Left lung (tissue), 10 donors: ENCODE data around the gene CCDC40. TPM values are rescaled to one million over a fixed set of nuclear protein-coding genes. Genes with fewer than 3 reads are reported as not detected.

Source experiments
- ATAC-seq: fragments of 200-7000 bp; cut with Tn5 transposase; one replicate; pipeline ENCODE4 v1.9.1; 2020; ENCODE audit warnings: moderate library complexity
- DNase-seq, 4 donors: peaks; one replicate each; pipeline ENCODE4 v3.0.0-alpha.2; 2013 to 2020
- H3K27ac ChIP-seq, 2 donors: fragments of 200-600 bp; sonication (generic) in 1 of 2; one replicate each; pipeline versions ENCODE4 v1.5.0 to v1.8.0; 2020 to 2021
- H3K27me3 ChIP-seq, 2 donors: fragments of 200-600 bp; sonication (generic) in 1 of 2; one replicate each; pipeline versions ENCODE4 v1.5.0 to v1.8.0; 2020 to 2021
- H3K36me3 ChIP-seq, 2 donors: fragments of 200-600 bp; sonication (generic) in 1 of 2; one replicate each; pipeline versions ENCODE4 v1.5.0 to v1.8.0; 2020 to 2021
- H3K4me1 ChIP-seq, 2 donors: fragments of 200-600 bp; one replicate each; pipeline ENCODE4 v1.8.0; 2021
- H3K4me3 ChIP-seq, 2 donors: fragments of 200-600 bp; sonication (generic) in 1 of 2; one replicate each; pipeline versions ENCODE4 v1.5.0 to v1.8.0; 2020 to 2021; ENCODE audit warnings: mild to moderate bottlenecking in 1 of 2
- H3K9me3 ChIP-seq, 2 donors: fragments of 200-600 bp; sonication (generic) in 1 of 2; one replicate each; pipeline versions ENCODE4 v1.5.0 to v1.8.0; 2020 to 2021
- intact Hi-C, 2 donors: fragments of 100-400 bp; cut with DNase I; formaldehyde crosslinking; loops; one replicate each; pipeline versions ENCODE4 v1.11.2 to v1.14.2; 2022
- polyA plus RNA-seq, 6 donors: library from polyadenylated mRNA; unstranded; fragments of 120-200 nt; gene quantifications; one replicate each; pipeline ENCODE4 v1.2.1, GENCODE V29; 2013; ENCODE audit not compliant: insufficient read length in 6 of 6
- total RNA-seq, 2 donors: library from RNA; stranded (reverse); fragmentation: NEBNext Ultra II Directional; extraction: Animal tissue kit (Norgen Biotek cat#: 25700); gene quantifications; one replicate each; pipeline ENCODE4 v1.2.1, GENCODE V29; 2021
- TF ChIP-seq, protein P1 (sequence below), 2 donors: fragments of 200-600 bp; sonication (generic) in 1 of 2; IDR thresholded peaks; one replicate each; pipeline versions ENCODE4 v1.5.0 to v1.8.0; 2021; ENCODE audit warnings: antibody characterized with exemption in 2 of 2
- donor health status: DM: no; HTN: yes; CAD: no.
- donor health status: DM: no; HTN: no; CAD: no.

Gene CCDC40
- total and polyA plus RNA-seq, 8 donors: 8.0 to 15.2 (median 11.5) TPM

DNA sequence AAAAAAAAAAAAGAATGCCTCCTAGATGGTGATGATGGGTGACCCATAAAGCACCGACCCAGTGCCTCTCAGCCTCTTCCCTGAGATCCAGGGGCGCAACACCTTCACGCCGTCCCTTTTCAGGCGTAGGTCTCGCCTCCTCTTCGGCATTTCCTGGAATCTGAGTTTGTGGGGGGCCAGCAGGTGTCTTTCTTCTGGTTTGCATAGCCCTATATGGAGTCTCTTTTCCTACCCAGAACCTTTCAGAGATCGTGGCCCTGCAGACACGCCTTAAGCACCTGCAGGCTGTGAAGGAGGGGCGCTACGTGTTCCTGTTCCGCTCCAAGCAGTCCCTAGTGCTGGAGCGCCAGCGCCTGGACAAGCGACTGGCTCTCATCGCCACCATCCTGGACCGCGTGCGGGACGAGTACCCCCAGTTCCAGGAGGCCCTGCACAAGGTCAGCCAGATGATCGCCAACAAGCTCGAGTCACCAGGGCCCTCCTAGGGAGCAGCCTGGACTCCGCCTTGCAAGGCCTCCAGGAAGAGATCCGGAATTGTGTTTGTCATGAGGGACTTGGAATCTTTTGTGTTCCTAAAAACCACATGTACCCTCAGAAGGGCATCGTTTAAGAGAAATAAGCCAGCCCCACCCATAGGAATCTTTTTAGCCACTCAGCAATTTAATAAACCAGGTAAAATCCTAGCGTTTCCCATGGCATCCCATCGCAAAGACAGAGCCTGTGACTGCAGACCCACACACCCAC, 63.0 kb downstream of the CCDC40 start:
- DNase-seq (peak in 1 of 4 donors; percentile 55), ATAC-seq (no peak)
- no peaks in the 10 kb centered on the region for H3K27me3 ChIP-seq
- intact Hi-C loops: no loop called here
- TF ChIP-seq, protein P1, sequence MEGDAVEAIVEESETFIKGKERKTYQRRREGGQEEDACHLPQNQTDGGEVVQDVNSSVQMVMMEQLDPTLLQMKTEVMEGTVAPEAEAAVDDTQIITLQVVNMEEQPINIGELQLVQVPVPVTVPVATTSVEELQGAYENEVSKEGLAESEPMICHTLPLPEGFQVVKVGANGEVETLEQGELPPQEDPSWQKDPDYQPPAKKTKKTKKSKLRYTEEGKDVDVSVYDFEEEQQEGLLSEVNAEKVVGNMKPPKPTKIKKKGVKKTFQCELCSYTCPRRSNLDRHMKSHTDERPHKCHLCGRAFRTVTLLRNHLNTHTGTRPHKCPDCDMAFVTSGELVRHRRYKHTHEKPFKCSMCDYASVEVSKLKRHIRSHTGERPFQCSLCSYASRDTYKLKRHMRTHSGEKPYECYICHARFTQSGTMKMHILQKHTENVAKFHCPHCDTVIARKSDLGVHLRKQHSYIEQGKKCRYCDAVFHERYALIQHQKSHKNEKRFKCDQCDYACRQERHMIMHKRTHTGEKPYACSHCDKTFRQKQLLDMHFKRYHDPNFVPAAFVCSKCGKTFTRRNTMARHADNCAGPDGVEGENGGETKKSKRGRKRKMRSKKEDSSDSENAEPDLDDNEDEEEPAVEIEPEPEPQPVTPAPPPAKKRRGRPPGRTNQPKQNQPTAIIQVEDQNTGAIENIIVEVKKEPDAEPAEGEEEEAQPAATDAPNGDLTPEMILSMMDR (IDR thresholded peaks at IDR 0.05): no peak
- H3K9me3 ChIP-seq: no peaks in the 10 kb centered on the region
- H3K27ac ChIP-seq: no peak overlapping the region
- H3K36me3 ChIP-seq: no peaks in the 10 kb centered on the region
- no peak overlapping the region for H3K4me3 ChIP-seq
- H3K4me1 ChIP-seq: peaks cover 7 to 30% of the 10 kb centered on the region in 2 donors

DNA sequence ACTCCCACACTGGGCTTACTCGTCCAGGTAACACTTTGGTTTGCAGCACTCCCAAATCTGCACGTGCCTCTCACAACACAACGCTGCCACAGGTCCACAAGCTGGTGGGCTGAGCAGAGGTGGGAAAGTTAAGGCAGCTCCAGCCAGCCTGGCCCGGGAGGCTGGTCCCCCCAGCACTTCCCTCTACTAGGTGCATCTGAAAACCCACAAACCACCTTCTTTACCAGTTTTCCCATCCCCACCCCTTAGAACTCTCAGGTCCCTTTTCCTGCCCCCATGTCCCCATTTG, 63.5 kb downstream of the CCDC40 start:
- intact Hi-C loops: no loop called here
- ATAC-seq (no peak), DNase-seq (peak in 1 of 4 donors; percentile 50)
- Histone ChIP-seq H3K27me3 (no peaks in the 10 kb centered on the region), H3K36me3 (no peaks in the 10 kb centered on the region), H3K27ac (no peak overlapping the region), H3K9me3 (no peaks in the 10 kb centered on the region), H3K4me1 (peaks cover 7 to 25% of the 10 kb centered on the region in 2 donors), H3K4me3 (no peak overlapping the region)
- TF ChIP-seq, protein P1 (IDR thresholded peaks at IDR 0.05): no peak

DNA sequence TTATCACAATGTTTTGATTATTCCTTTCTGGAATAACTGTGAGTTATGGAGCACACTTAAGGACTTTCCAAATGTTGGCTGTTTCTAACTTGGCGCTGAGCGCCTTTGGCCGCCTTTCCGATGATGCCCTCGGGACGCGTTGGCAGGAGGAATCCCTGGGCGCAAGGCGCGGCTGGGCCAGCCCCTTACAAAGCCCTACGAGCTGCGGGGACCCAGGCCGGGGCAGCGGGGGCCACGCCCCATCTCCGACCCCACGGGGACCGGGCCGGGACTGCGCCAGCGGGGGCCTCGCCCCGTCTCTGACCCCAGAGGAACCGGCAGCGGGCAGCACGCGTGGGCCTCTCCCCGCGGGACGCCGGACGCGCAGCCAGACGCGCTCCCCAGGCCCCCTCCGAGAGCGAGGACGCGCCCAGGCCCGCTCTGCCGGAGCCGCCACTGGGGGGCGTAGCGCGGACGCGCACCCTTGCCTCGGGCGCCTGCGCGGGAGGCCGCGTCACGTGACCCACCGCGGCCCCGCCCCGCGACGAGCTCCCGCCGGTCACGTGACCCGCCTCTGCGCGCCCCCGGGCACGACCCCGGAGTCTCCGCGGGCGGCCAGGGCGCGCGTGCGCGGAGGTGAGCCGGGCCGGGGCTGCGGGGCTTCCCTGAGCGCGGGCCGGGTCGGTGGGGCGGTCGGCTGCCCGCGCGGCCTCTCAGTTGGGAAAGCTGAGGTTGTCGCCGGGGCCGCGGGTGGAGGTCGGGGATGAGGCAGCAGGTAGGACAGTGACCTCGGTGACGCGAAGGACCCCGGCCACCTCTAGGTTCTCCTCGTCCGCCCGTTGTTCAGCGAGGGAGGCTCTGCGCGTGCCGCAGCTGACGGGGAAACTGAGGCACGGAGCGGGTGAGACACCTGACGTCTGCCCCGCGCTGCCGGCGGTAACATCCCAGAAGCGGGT, 64.8 kb downstream of the CCDC40 start, which contains the start of gene GAA:
TSS of gene GAA (plus strand) at position 571 of the 935 bp plus-strand sequence. CDS start 3,006 bp downstream, outside the sequence.
- TF ChIP-seq, protein P1 (IDR thresholded peaks at IDR 0.05): peak; percentile 75 to 89
- DNase-seq (peak; percentile 87 to 97 (median 92)), ATAC-seq (peak; percentile 91)
- Histone ChIP-seq H3K4me1 (peaks cover 7 to 25% of the 10 kb centered on the region in 2 donors), H3K36me3 (no peaks in the 10 kb centered on the region), H3K4me3 (peak within 1 kb of the TSS; percentile 86 to 88), H3K27ac (peak within 1 kb of the TSS; percentile 74 to 89), H3K9me3 (no peaks in the 10 kb centered on the region), H3K27me3 (no peaks in the 10 kb centered on the region)
- intact Hi-C loops: no loop called here

DNA sequence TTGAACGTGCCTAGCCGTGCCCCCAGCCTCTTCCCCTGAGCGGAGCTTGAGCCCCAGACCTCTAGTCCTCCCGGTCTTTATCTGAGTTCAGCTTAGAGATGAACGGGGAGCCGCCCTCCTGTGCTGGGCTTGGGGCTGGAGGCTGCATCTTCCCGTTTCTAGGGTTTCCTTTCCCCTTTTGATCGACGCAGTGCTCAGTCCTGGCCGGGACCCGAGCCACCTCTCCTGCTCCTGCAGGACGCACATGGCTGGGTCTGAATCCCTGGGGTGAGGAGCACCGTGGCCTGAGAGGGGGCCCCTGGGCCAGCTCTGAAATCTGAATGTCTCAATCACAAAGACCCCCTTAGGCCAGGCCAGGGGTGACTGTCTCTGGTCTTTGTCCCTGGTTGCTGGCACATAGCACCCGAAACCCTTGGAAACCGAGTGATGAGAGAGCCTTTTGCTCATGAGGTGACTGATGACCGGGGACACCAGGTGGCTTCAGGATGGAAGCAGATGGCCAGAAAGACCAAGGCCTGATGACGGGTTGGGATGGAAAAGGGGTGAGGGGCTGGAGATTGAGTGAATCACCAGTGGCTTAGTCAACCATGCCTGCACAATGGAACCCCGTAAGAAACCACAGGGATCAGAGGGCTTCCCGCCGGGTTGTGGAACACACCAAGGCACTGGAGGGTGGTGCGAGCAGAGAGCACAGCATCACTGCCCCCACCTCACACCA, 65.7 kb downstream of the CCDC40 start:
- peak overlapping the region; percentile 86 to 88 for H3K4me3 ChIP-seq
- no peaks in the 10 kb centered on the region for H3K36me3 ChIP-seq
- H3K4me1 ChIP-seq: peaks cover 7 to 25% of the 10 kb centered on the region in 2 donors
- DNase-seq (peak in 3 of 4 donors; percentile 11 to 80 (median 42)), ATAC-seq (peak; percentile 13)
- H3K27ac ChIP-seq: peak overlapping the region; percentile 74 to 89
- H3K9me3 ChIP-seq: no peaks in the 10 kb centered on the region
- no peaks in the 10 kb centered on the region for H3K27me3 ChIP-seq
- TF ChIP-seq, protein P1 (IDR thresholded peaks at IDR 0.05): no peak
- intact Hi-C loops: no loop called here
